ENCODE data around the gene B4GALNT2. TPM values are rescaled to one million over a fixed set of nuclear protein-coding genes. Genes with fewer than 3 reads are reported as not detected.
"Not testable (repeated sequence)": the region's sequence is repeated elsewhere in the genome, so short reads cannot be mapped to it uniquely, and the experiment has no call there.

Gene B4GALNT2
- polyA plus RNA-seq, 1 donor from 2014 or later = not detected

DNA sequence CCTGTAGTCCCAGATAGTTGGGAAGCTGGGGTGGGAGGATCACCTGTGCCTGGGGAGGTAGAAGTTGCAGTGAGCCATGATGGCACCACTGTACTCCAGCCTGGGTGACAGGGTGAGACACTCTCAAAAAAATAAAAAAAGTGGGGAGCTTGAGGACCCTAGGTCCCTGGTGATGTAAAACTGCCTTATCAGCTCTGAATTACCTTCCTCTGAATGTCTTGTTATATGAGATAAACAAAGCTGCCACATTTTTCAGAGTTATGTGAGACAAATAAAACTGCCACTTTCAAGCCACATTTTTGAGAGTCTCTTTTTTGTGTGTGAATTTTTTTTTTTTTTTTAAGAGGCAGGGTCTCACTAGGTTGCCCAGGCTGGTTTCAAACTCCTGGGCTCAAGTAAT, 32.0 kb upstream of the B4GALNT2 start:
- H3K4me2 ChIP-seq (ENCODE audit: low read length) = no peak overlapping the region
- no peaks in the 10 kb centered on the region for H3K79me2 ChIP-seq (replicated peaks; ENCODE audit: insufficient read depth, low read length)
- no peaks in the 10 kb centered on the region for H3K9me2 ChIP-seq (ENCODE audit: insufficient read depth, low read length)
- H2AFZ ChIP-seq (ENCODE audit: low read depth, low read length) = no peak overlapping the region
- no peaks in the 10 kb centered on the region for H3K9me3 ChIP-seq (ENCODE audit: low read length)
- no peaks in the 10 kb centered on the region for H4K20me1 ChIP-seq (ENCODE audit: insufficient read depth)
- no peak overlapping the region for H3K4me3 ChIP-seq (ENCODE audit: low read length)
- no peaks in the 10 kb centered on the region for H3K27me3 ChIP-seq (ENCODE audit: insufficient read depth, low read depth, low read length)
- H3F3A ChIP-seq (ENCODE audit: insufficient read depth, low read length, poor library complexity, severe bottlenecking) = no peaks in the 10 kb centered on the region
- no peaks in the 10 kb centered on the region for H3K36me3 ChIP-seq (ENCODE audit: insufficient read depth, low read length)
- TF ChIP-seq, protein P1, sequence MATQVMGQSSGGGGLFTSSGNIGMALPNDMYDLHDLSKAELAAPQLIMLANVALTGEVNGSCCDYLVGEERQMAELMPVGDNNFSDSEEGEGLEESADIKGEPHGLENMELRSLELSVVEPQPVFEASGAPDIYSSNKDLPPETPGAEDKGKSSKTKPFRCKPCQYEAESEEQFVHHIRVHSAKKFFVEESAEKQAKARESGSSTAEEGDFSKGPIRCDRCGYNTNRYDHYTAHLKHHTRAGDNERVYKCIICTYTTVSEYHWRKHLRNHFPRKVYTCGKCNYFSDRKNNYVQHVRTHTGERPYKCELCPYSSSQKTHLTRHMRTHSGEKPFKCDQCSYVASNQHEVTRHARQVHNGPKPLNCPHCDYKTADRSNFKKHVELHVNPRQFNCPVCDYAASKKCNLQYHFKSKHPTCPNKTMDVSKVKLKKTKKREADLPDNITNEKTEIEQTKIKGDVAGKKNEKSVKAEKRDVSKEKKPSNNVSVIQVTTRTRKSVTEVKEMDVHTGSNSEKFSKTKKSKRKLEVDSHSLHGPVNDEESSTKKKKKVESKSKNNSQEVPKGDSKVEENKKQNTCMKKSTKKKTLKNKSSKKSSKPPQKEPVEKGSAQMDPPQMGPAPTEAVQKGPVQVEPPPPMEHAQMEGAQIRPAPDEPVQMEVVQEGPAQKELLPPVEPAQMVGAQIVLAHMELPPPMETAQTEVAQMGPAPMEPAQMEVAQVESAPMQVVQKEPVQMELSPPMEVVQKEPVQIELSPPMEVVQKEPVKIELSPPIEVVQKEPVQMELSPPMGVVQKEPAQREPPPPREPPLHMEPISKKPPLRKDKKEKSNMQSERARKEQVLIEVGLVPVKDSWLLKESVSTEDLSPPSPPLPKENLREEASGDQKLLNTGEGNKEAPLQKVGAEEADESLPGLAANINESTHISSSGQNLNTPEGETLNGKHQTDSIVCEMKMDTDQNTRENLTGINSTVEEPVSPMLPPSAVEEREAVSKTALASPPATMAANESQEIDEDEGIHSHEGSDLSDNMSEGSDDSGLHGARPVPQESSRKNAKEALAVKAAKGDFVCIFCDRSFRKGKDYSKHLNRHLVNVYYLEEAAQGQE (IDR thresholded peaks at IDR 0.05; ENCODE audit: borderline replicate concordance) = no peak
- TF ChIP-seq POLR2AphosphoS5 (IDR thresholded peaks at IDR 0.05) = no peak
- no peak for TF ChIP-seq RAD21 (conservative IDR thresholded peaks at IDR 0.05)
- TF ChIP-seq TAF1 (IDR thresholded peaks at IDR 0.05; ENCODE audit: low read depth) = no peak
- no peak for TF ChIP-seq EZH2 (IDR thresholded peaks at IDR 0.05; ENCODE audit: borderline replicate concordance, insufficient read depth, low read length, poor library complexity, severe bottlenecking)
- TF ChIP-seq EP300 (conservative IDR thresholded peaks at IDR 0.05; ENCODE audit: poor library complexity, severe bottlenecking) = no peak
- H3K27ac ChIP-seq (ENCODE audit: low read length) = no peak overlapping the region
- no peak overlapping the region for H3K9ac ChIP-seq (ENCODE audit: low read length)

- Histone ChIP-seq H4K20me1 (ENCODE audit: insufficient read depth) (no peaks in the 10 kb centered on the region), H3K9me2 (ENCODE audit: insufficient read depth, low read length) (no peaks in the 10 kb centered on the region), H3K4me2 (ENCODE audit: low read length) (no peak overlapping the region), H3K36me3 (ENCODE audit: insufficient read depth, low read length) (no peaks in the 10 kb centered on the region), H3K27me3 (ENCODE audit: insufficient read depth, low read depth, low read length) (no peaks in the 10 kb centered on the region), H2AFZ (ENCODE audit: low read depth, low read length) (no peak overlapping the region), H3K4me3 (ENCODE audit: low read length) (no peak overlapping the region), H3K9ac (ENCODE audit: low read length) (no peak overlapping the region), H3F3A (ENCODE audit: insufficient read depth, low read length, poor library complexity, severe bottlenecking) (no peaks in the 10 kb centered on the region), H3K79me2 (replicated peaks; ENCODE audit: insufficient read depth, low read length) (no peaks in the 10 kb centered on the region), H3K27ac (ENCODE audit: low read length) (no peak overlapping the region), H3K9me3 (ENCODE audit: low read length) (no peaks in the 10 kb centered on the region)
- TF ChIP-seq, protein P1 (IDR thresholded peaks at IDR 0.05; ENCODE audit: borderline replicate concordance) = no peak
- TF ChIP-seq EP300 (conservative IDR thresholded peaks at IDR 0.05; ENCODE audit: poor library complexity, severe bottlenecking) (no peak), SMC3 (conservative IDR thresholded peaks at IDR 0.05; ENCODE audit: poor library complexity) (no peak), POLR2AphosphoS5 (IDR thresholded peaks at IDR 0.05) (no peak), TAF1 (IDR thresholded peaks at IDR 0.05; ENCODE audit: low read depth) (no peak), RAD21 (conservative IDR thresholded peaks at IDR 0.05) (no peak), EZH2 (IDR thresholded peaks at IDR 0.05; ENCODE audit: borderline replicate concordance, insufficient read depth, low read length, poor library complexity, severe bottlenecking) (no peak), MXI1 (conservative IDR thresholded peaks at IDR 0.05; ENCODE audit: poor library complexity, severe bottlenecking) (no peak)
- TF ChIP-seq, protein P2, sequence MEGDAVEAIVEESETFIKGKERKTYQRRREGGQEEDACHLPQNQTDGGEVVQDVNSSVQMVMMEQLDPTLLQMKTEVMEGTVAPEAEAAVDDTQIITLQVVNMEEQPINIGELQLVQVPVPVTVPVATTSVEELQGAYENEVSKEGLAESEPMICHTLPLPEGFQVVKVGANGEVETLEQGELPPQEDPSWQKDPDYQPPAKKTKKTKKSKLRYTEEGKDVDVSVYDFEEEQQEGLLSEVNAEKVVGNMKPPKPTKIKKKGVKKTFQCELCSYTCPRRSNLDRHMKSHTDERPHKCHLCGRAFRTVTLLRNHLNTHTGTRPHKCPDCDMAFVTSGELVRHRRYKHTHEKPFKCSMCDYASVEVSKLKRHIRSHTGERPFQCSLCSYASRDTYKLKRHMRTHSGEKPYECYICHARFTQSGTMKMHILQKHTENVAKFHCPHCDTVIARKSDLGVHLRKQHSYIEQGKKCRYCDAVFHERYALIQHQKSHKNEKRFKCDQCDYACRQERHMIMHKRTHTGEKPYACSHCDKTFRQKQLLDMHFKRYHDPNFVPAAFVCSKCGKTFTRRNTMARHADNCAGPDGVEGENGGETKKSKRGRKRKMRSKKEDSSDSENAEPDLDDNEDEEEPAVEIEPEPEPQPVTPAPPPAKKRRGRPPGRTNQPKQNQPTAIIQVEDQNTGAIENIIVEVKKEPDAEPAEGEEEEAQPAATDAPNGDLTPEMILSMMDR (IDR thresholded peaks at IDR 0.05; ENCODE audit: poor library complexity, severe bottlenecking) = no peak
These were observed 31.5 kb upstream of the B4GALNT2 start for GRCh38 chr17:49101054-49101534.

DNA sequence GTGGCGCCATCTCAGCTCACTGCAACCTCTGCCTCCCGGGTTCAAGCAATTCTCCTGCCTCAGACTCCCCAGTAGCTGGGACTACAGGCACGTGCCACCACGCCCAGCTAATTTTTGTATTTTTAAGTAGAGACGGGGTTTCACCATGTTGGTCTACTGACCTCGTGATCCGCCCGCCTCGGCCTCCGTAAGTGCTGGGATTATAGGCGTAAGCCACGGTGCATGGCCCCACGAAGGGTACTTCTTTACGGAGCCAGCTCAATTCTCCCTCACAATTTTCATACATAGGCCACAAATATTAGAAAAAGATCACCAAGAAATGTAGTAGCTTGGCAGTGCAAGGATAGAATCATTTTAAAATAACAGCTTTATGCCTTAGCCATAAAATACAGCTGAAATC, 29.2 kb upstream of the B4GALNT2 start:
- not testable (repeated sequence) for H3K9me2 ChIP-seq (ENCODE audit: insufficient read depth, low read length); H3K27ac ChIP-seq (ENCODE audit: low read length); H3K9ac ChIP-seq (ENCODE audit: low read length); H3K27me3 ChIP-seq (ENCODE audit: insufficient read depth, low read depth, low read length); H4K20me1 ChIP-seq (ENCODE audit: insufficient read depth); H3K79me2 ChIP-seq (replicated peaks; ENCODE audit: insufficient read depth, low read length); H3F3A ChIP-seq (ENCODE audit: insufficient read depth, low read length, poor library complexity, severe bottlenecking); H3K4me3 ChIP-seq (ENCODE audit: low read length); H3K4me2 ChIP-seq (ENCODE audit: low read length); H3K9me3 ChIP-seq (ENCODE audit: low read length); H3K36me3 ChIP-seq (ENCODE audit: insufficient read depth, low read length); H2AFZ ChIP-seq (ENCODE audit: low read depth, low read length)
